H1 (cell line): ENCODE data around the gene CENPF. TPM values are rescaled to one million over a fixed set of nuclear protein-coding genes. Genes with fewer than 3 reads are reported as not detected.

Source experiments
- CTCF ChIA-PET: fragments of 300-600 bp; sonication (Branson Sonifier 250); formaldehyde crosslinking; loops from one replicate; lab custom pipeline; 2021; ENCODE audit not compliant: partially characterized antibody; lab: Charles Lee
- POLR2A ChIA-PET: fragments of 300-600 bp; sonication (Branson Sonifier 250); formaldehyde crosslinking; loops from one replicate; lab custom pipeline; 2021; ENCODE audit warnings: inconsistent platforms; ENCODE audit not compliant: partially characterized antibody; lab: Charles Lee
- DNase-seq, 2 experiments: peaks; one replicate each; pipeline versions ENCODE4 v3.0.0 to v3.0.0-alpha.2; 2010 to 2022; ENCODE audit warnings: low spot score in 2 of 2, low read depth in 1 of 2, mixed read lengths in 1 of 2
- FAIRE-seq: peaks from 2 replicates; lab custom pipeline; 2011; peaks lifted over from hg19 to GRCh38; lab: Jason Lieb, UNC
- H2AFZ ChIP-seq: 2 replicates; pipeline ENCODE4 v1.8.1; 2012; ENCODE audit warnings: low read length, inconsistent platforms
- H2AK5ac ChIP-seq: 2 replicates; pipeline ENCODE4 v1.6.1; 2013; ENCODE audit warnings: low read depth, low read length
- H2BK120ac ChIP-seq: replicated peaks from 2 replicates; pipeline ENCODE3; 2013; ENCODE audit warnings: low read depth, low read length, inconsistent platforms
- H2BK12ac ChIP-seq: 2 replicates; pipeline ENCODE4 v1.6.1; 2013; ENCODE audit warnings: low read depth, low read length
- H2BK15ac ChIP-seq: 2 replicates; pipeline ENCODE4 v1.6.1; 2013; ENCODE audit warnings: low read length
- H2BK20ac ChIP-seq: 2 replicates; pipeline ENCODE4 v1.6.1; 2013; ENCODE audit warnings: low read length
- H2BK5ac ChIP-seq: 2 replicates; pipeline ENCODE4 v1.6.1; 2013; ENCODE audit warnings: low read depth, low read length
- H3K14ac ChIP-seq: 2 replicates; pipeline ENCODE4 v1.6.1; 2013; ENCODE audit warnings: inconsistent platforms; ENCODE audit not compliant: insufficient read length
- H3K18ac ChIP-seq: 2 replicates; pipeline ENCODE4 v1.6.1; 2013; ENCODE audit warnings: low read length; ENCODE audit errors: extremely low read depth
- H3K23ac ChIP-seq: 2 replicates; pipeline ENCODE4 v1.6.1; 2013; ENCODE audit warnings: inconsistent platforms; ENCODE audit not compliant: insufficient read length
- H3K23me2 ChIP-seq: 2 replicates; pipeline ENCODE4 v1.6.1; 2013; ENCODE audit warnings: low read depth, low read length
- H3K27ac ChIP-seq: 2 replicates; pipeline ENCODE4 v1.6.1; 2011; ENCODE audit warnings: low read depth, low read length, inconsistent platforms
- H3K27me3 ChIP-seq, 4 experiments: replicated peaks in 1 of 4; 1 replicate in 1 of 4; 2 replicates in 3 of 4; pipeline versions ENCODE4 v1.6.1 to v1.8.1; 2011 to 2013; ENCODE audit warnings: low read length in 3 of 4, mild to moderate bottlenecking in 3 of 4, inconsistent platforms in 2 of 4, mixed read lengths in 2 of 4, moderate library complexity in 1 of 4; ENCODE audit not compliant: control insufficient read depth in 3 of 4, insufficient read depth in 3 of 4; ENCODE audit errors: extremely low read depth in 1 of 4
- H3K36me3 ChIP-seq, 4 experiments: 2 replicates each; pipeline versions ENCODE4 v1.6.1 to v1.8.1; 2011 to 2013; ENCODE audit warnings: mild to moderate bottlenecking in 4 of 4, low read length in 3 of 4, moderate library complexity in 2 of 4, control low read depth in 1 of 4, inconsistent platforms in 1 of 4; ENCODE audit not compliant: insufficient read depth in 4 of 4, control insufficient read depth in 2 of 4
- H3K4ac ChIP-seq: replicated peaks from 2 replicates; pipeline ENCODE3; 2013; ENCODE audit warnings: low read length, low read depth, mixed read lengths, inconsistent platforms; ENCODE audit not compliant: insufficient read length
- H3K4me1 ChIP-seq, 4 experiments: replicated peaks in 1 of 4; 1 replicate in 1 of 4; 2 replicates in 3 of 4; pipeline versions ENCODE4 v1.6.1 to v1.8.1; 2011 to 2013; ENCODE audit warnings: low read length in 3 of 4, inconsistent platforms in 2 of 4, mixed read lengths in 1 of 4; ENCODE audit not compliant: insufficient read depth in 4 of 4, control insufficient read depth in 3 of 4
- H3K4me2 ChIP-seq, 2 experiments: 2 replicates each; pipeline versions ENCODE4 v1.6.1 to v1.8.1; 2011 to 2013; ENCODE audit warnings: low read depth in 2 of 2, low read length in 2 of 2, control low read depth in 1 of 2, inconsistent platforms in 1 of 2, mild to moderate bottlenecking in 1 of 2; ENCODE audit not compliant: insufficient read depth in 1 of 2
- H3K4me3 ChIP-seq, 4 experiments: fragments of 200-600, 300-600 bp in 1 of 4; sonication (generic), shearing (Covaris generic), sonication (Bioruptor Twin) in 1 of 4; 2 replicates each; pipeline versions ENCODE4 v1.5.1 to v1.8.1; 2011 to 2016; ENCODE audit warnings: low read length in 4 of 4, low read depth in 3 of 4, control low read depth in 2 of 4, inconsistent platforms in 2 of 4, mild to moderate bottlenecking in 2 of 4, mixed read lengths in 1 of 4, moderate library complexity in 1 of 4; ENCODE audit not compliant: insufficient read depth in 2 of 4; ENCODE audit errors: extremely low read depth in 1 of 4
- H3K56ac ChIP-seq: replicated peaks from 2 replicates; pipeline ENCODE3; 2013; ENCODE audit warnings: low read depth, mild to moderate bottlenecking, mixed read lengths, low read length, inconsistent platforms; ENCODE audit not compliant: insufficient read length
- H3K79me1 ChIP-seq: 2 replicates; pipeline ENCODE4 v1.6.1; 2013; ENCODE audit warnings: low read depth, low read length, control low read depth
- H3K79me2 ChIP-seq, 2 experiments: 2 replicates each; pipeline versions ENCODE4 v1.6.1 to v1.8.1; 2012 to 2013; ENCODE audit warnings: low read length in 2 of 2, mild to moderate bottlenecking in 2 of 2, inconsistent platforms in 1 of 2; ENCODE audit not compliant: insufficient read depth in 2 of 2, control insufficient read depth in 1 of 2
- H3K9ac ChIP-seq, 4 experiments: replicated peaks in 1 of 4; 1 replicate in 1 of 4; 2 replicates in 3 of 4; pipeline versions ENCODE4 v1.6.1 to v1.8.1; 2011 to 2013; ENCODE audit warnings: low read depth in 3 of 4, low read length in 3 of 4, control low read depth in 2 of 4, mild to moderate bottlenecking in 2 of 4, moderate library complexity in 2 of 4, inconsistent platforms in 1 of 4; ENCODE audit errors: extremely low read depth in 1 of 4
- H3K9me3 ChIP-seq, 2 experiments: 2 replicates each; pipeline versions ENCODE4 v1.6.1 to v1.8.1; 2012 to 2013; ENCODE audit warnings: mild to moderate bottlenecking in 2 of 2, moderate library complexity in 2 of 2, control low read depth in 1 of 2, inconsistent platforms in 1 of 2, low read depth in 1 of 2, low read length in 1 of 2, mixed read lengths in 1 of 2; ENCODE audit not compliant: insufficient read depth in 2 of 2
- H4K20me1 ChIP-seq, 2 experiments: replicated peaks in 1 of 2; 2 replicates each; pipeline versions ENCODE3 to v1.8.1; 2011 to 2013; ENCODE audit warnings: inconsistent platforms in 2 of 2, low read length in 2 of 2, mild to moderate bottlenecking in 1 of 2; ENCODE audit not compliant: insufficient read depth in 2 of 2, control insufficient read depth in 1 of 2
- H4K5ac ChIP-seq: 2 replicates; pipeline ENCODE4 v1.6.1; 2013; ENCODE audit warnings: low read length, low read depth, mixed read lengths, inconsistent platforms; ENCODE audit not compliant: insufficient read length
- H4K8ac ChIP-seq: 2 replicates; pipeline ENCODE4 v1.8.0; 2013; ENCODE audit warnings: mild to moderate bottlenecking, moderate library complexity, low read length, inconsistent platforms; ENCODE audit not compliant: insufficient read depth; ENCODE audit errors: extremely low read depth
- H4K91ac ChIP-seq: replicated peaks from 2 replicates; pipeline ENCODE3; 2013; ENCODE audit warnings: low read length, mixed read lengths, inconsistent platforms; ENCODE audit not compliant: insufficient read length
- ASH2L ChIP-seq: fragments of 200-600, 300-600 bp; sonication (generic); IDR thresholded peaks from one replicate; pipeline ENCODE4 v1.7.1; 2017; ENCODE audit warnings: low read length
- NANOG ChIP-seq: IDR thresholded peaks from 2 replicates; pipeline ENCODE4 v1.6.1; 2011; ENCODE audit warnings: low read length, low read depth, mild to moderate bottlenecking, inconsistent platforms; ENCODE audit not compliant: insufficient read depth, poor library complexity, severe bottlenecking
- SAP30 ChIP-seq: fragments of 300-600 bp; sonication (generic); IDR thresholded peaks from 2 replicates; pipeline ENCODE4 v1.7.1; 2012; ENCODE audit warnings: low read length, moderate library complexity, mild to moderate bottlenecking, inconsistent platforms; ENCODE audit not compliant: insufficient read depth, insufficient replicate concordance
- SIN3A ChIP-seq, 2 experiments: IDR thresholded peaks in 1 of 2; conservative IDR thresholded peaks in 1 of 2; 2 replicates each; pipeline ENCODE4 v1.6.1; 2011 to 2012; ENCODE audit warnings: low read length in 2 of 2, improper control_type of control experiment in 1 of 2, low read depth in 1 of 2, mild to moderate bottlenecking in 1 of 2
- WGBS, 2 experiments: shearing (Covaris generic) in 1 of 2; methylation state at CpG; one replicate each; pipeline versions ENCODE4 v1.1.6 to v1.1.7; 2013 to 2015; ENCODE audit warnings: low lambda C conversion rate in 2 of 2, mixed read lengths in 2 of 2, inconsistent platforms in 1 of 2, low coverage in 1 of 2, missing lambda C conversion rate in 1 of 2; ENCODE audit not compliant: insufficient replicate concordance in 2 of 2, insufficient coverage in 1 of 2, insufficient read length in 1 of 2; ENCODE audit errors: extremely low coverage in 1 of 2, missing lambda C conversion rate in 1 of 2; 5-methylcytosine and 5-hydroxymethylcytosine counted together
- polyA plus RNA-seq, 7 experiments: library from polyadenylated mRNA; depleted of rRNA in 3 of 7; stranded (reverse) in 5 of 7; unstranded in 2 of 7; fragments of >200 nt in 5 of 7; fragments of 200-250 nt in 2 of 7; gene quantifications; 1 replicate in 5 of 7; 2 replicates in 1 of 7; 4 replicates in 1 of 7; pipeline versions ENCODE4 v1.2.1 to v1.2.3, GENCODE V29; 2011 to 2013; ENCODE audit warnings: missing spikeins in 2 of 7, mixed read lengths in 2 of 7
- total RNA-seq: library from RNA; stranded (reverse); fragmentation: NEBNext Ultra II Directional; extraction: Animal tissue kit (Norgen Biotek cat#: 25700); gene quantifications from 2 replicates; pipeline ENCODE4 v1.2.1, GENCODE V29; 2021
- TF ChIP-seq, protein P1 (sequence below): IDR thresholded peaks from 2 replicates; pipeline ENCODE4 v1.6.1; 2012; ENCODE audit warnings: inconsistent platforms

Gene CENPF
- total and polyA plus RNA-seq, 2 of the 8 experiments (the other 6 are each of a cell fraction or from before 2014, with no cell fraction given) = 13.7 to 170 TPM

DNA sequence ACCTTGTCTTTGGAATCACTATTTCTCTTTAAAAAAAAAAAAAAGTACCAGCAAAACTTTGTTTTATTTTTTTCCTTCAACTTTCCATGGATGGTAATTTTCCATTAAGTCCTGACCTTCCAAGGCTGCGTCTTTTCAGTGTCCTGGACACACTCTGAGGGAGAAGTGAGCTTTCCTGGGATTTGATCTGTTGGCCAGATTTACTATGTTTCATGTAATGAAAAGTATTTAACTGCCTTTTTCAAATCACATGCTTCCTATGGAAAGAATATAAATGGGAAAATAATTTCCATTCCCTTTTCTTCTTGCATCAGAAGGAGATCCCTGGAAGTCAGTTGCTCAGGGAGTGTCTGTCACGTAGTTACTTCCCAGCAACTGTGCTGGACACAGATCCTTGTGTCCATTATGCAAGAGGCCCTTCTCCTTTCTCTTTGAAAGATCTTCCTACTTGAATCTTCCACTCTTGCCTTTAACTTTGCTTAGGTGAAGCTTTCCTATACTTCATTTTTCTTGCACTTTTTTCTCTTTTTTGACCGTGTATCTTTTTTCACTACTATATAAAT, 59.3 kb downstream of the CENPF start:
- Histone ChIP-seq H3K9ac (no peak overlapping the region), H3K23me2 (no peaks in the 10 kb centered on the region), H2AFZ (no peak overlapping the region), H4K5ac (no peak overlapping the region), H3K14ac (no peak overlapping the region), H3K9me3 (no peaks in the 10 kb centered on the region), H2BK5ac (no peak overlapping the region), H3K79me2 (no peaks in the 10 kb centered on the region; a peak in 1 of 4 replicates), H2AK5ac (no peak overlapping the region), H2BK15ac (no peak overlapping the region), H3K4me1 (no peaks in the 10 kb centered on the region), H4K20me1 (no peaks in the 10 kb centered on the region), H4K91ac (no peak overlapping the region), H2BK12ac (no peak overlapping the region), H3K4ac (no peak overlapping the region), H3K23ac (no peak overlapping the region), H2BK20ac (no peak overlapping the region), H2BK120ac (no peak overlapping the region), H3K56ac (no peak overlapping the region), H3K18ac (no peak overlapping the region), H3K27me3 (no peaks in the 10 kb centered on the region), H4K8ac (no peak overlapping the region), H3K36me3 (peaks cover 13 to 98% (median 74%) of the 10 kb centered on the region in 4 experiments), H3K27ac (no peak overlapping the region), H3K79me1 (no peaks in the 10 kb centered on the region), H3K4me2 (no peak overlapping the region), H3K4me3 (no peak overlapping the region)
- ChIA-PET POLR2A (interaction anchor here (0.6 kb wide), 1 partner anchor 99 kb away, joined by 3 read pairs; no protein-coding TSS in a partner anchor), CTCF (interaction anchor here (0.6 to 3.5 kb wide), 4 partner anchors 15 to 1120 kb away, joined by 3 to 18 read pairs (median 5); no protein-coding TSS in a partner anchor)
- 92 to 100% methylated on average over 1 to 3 of the region's 3 CpGs for WGBS, 2 experiments
- DNase-seq (no peak), FAIRE-seq (no peak)
- TF ChIP-seq SAP30 = no peak
- TF ChIP-seq, protein P1, sequence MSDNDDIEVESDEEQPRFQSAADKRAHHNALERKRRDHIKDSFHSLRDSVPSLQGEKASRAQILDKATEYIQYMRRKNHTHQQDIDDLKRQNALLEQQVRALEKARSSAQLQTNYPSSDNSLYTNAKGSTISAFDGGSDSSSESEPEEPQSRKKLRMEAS = no peak
- TF ChIP-seq SIN3A (conservative IDR thresholded peaks at IDR 0.05 in 1 of 2, IDR thresholded peaks at IDR 0.05 in 1 of 2; ENCODE audit: low read depth in 1 of 2, low read length in 2 of 2) = no peak
- TF ChIP-seq NANOG = no peak
- TF ChIP-seq ASH2L = no peak
